NCI-H2081 treated with DMSO at 0.1 percent for 48 hours (cell line): ENCODE measurements around the gene MFAP3L.
"Not testable (repeated sequence)": the region's sequence is repeated elsewhere in the genome, so short reads cannot be mapped to it uniquely, and the experiment has no call there.

Source experiments
- DNase-seq: peaks from one replicate; lab custom pipeline; 2025; lab: John Stamatoyannopoulos, UW

MFAP3L gene

GRCh38 chr4:170026253-170027021 lies at the start of gene MFAP3L:
Gene MFAP3L (minus strand): TSS chr4:170026395. CDS start chr4:170005877, 20,518 bp downstream.
- DNase-seq, result peak; percentile 40

DNA sequence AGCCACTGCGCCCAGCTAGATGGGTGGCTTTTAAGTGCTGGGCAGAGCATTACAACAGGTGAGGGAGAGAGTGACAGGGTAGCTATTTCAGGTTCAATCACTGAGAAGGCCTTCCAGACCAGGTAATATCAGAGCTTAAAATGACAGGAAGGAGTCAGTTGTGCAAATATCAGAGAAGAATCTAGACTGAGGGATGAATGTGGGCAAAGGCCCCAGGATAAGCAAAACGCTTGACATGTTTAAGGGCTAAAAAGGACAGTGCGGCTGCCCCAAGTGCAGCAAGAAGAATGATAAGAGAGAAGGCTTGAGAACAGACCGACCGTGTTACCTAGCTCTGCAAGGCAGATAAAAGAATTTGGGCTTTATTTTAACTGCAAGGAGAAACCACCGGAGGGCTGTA lies 45.0 kb upstream of the MFAP3L start:
- DNase-seq, result no peak

DNA sequence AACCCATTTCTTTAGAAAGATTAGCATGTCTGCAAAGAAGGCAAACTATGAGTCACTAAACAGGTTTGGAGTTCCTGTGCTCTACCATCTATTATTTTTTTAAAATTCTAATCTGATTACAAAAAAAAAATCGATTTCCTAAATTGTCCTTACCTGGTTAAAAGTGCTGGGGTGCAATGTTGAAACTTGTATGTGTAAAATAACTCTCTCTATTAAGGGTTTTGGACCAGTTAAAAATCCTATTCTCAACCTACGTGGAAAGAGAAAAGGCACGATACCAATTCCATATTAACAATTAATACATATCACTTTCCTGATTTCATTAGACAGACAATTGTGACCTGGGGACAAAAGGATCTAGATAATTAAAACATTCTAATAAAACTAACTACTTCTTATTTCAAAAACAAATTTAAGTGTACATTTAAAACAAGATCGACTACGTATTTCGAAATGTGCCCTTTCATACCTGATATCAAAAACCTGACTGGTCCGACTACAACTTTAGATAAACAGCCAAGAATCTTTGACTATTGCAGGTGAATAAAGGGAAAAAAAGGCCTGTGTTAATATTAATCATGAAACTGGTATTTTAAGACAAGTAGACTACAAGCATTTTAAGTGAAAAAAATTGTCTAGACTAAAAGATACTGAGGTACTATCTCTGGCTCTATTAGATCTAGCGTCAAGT lies 42.4 kb upstream of the MFAP3L start:
- no peak for DNase-seq

DNA sequence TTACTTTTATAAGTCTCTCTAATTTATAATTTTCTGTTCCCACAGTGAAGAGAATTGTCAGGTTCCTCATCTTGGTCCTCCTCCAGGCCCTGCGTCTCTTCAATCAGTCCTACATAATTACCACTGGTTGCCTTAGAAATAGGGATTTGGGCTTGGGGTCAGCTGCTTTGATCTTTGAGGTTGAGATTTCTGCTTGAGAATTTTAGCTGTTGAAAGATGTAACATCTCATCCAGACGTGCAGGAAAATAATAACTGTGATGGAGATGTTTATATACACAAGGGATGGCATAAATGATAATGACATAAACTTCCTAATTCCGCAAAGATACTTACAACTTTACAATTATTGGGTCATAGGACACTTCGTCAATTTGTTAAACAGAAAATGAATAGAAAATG lies 33.2 kb upstream of the MFAP3L start:
- no peak for DNase-seq

- no peak for DNase-seq
These were observed 32.6 kb upstream of the MFAP3L start for GRCh38 chr4:170058826-170059225.

DNA sequence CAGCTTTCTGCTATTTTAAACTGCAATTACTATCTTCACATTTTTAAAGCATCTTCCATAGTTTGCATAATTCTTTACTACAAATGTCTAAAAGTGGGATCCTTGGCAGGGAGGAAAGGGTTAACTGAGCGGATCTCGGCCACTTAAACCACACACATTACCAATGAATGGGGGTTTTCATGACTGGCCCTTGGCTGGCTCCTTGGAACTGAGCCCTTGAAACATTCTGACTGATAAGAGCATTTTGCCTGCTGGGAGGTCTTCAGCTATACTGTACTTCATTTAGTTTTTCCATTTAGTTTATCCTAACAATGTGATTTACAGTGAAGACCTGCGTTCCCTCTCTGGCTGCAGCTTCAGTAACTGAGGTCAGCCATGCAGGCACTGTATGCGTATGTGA lies 31.7 kb upstream of the MFAP3L start:
- no peak for DNase-seq

DNA sequence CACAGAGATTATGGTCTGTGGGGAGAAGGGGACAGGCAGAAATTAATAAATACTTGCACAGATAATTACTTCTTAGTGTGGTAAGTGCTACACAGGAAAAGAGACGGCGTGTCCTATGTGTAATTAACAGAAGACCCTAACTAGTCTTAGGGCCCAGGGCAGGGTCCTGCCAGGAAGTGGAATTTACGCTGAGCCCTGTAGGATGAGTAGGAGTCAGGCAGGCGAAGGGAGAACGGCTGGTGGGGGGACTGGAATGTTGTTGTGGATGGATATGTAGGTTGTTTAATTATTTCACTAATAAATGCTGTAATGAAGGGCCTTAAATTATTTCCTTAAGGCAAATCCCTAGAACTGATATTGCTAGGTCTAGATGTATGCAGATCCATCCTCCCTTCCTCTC lies 26.7 kb upstream of the MFAP3L start:
- DNase-seq, result no peak

DNA sequence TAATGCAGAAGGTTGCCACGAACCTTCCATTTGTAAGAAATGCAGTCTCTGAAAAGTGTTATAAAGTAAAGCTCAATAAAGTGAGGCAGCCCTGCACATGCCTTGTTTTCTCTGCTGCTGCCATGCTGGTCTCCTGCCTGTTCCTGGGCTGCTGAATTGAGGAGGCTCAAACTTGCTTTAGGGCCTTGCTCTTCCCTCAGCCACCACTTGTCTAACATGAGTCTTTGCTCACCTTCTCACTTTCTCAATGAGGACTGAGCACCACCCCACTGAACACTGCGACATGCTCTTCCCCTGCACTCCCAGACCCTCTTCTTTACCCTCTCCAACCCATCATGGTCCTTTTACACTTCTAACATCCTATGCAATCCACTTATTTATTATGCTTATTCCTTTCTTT lies 25.2 kb upstream of the MFAP3L start:
- no peak for DNase-seq

DNA sequence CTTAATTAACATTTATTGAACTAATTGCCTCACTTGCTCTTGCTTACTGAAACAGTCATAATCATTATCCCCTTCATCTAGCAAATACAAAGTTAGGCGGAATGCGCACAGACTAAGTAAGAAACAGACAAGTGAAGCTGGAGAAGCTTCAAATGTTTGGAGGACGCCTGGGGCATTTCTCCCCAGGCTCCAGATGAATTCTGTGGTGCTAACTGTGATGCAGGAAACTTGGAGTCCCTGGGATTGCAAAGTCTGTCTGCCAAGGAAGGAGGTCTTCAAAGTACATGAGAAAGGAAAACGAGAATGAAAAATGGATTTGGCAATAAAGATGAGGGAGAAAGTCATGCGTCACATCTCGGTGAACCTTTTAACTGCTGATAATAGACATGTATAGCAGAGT lies 23.6 kb upstream of the MFAP3L start:
- DNase-seq, result no peak

DNA sequence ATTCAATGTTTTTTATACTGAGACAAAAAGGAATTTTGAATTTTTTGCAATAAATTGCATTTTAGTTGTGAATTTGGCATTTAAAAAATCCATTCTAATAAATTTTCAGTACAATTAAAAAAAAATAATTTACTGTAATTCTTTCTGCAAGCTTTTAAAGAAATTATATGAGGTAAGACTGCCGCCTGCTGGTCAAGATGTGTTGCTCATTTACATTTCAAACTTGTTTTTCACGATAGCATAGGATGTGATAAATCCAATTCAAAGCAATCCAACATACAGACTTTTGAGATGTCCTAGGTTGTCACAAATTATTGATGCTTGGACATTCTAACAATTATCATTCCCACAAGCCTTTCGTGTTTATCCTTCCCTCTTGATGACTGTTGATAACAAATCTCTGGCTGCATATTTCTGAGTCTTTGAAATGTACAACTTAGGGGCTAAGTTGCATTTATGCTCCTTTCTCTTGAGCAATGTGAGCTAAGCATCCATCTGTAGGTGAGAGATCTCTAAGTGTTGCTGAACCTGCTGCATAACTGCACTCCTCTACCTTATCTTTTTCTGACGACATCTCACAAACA lies 21.7 kb upstream of the MFAP3L start:
- DNase-seq, result no peak

DNA sequence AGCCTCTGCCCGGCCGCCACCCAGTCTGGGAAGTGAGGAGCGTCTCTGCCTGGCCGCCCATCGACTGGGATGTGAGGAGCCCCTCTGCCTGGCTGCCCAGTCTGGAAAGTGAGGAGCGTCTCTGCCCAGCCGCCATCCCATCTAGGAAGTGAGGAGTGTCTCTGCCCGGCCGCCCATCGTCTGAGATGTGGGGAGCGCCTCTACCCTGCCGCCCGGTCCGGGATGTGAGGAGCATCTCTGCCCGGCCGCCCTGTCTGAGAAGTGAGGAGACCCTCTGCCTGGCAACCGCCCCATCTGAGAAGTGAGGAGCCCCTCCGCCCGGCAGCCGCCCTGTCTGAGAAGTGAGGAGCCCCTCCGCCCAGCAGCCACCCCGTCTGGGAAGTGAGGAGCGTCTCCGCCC lies 20.0 kb upstream of the MFAP3L start:
- DNase-seq, result not testable (repeated sequence)

DNA sequence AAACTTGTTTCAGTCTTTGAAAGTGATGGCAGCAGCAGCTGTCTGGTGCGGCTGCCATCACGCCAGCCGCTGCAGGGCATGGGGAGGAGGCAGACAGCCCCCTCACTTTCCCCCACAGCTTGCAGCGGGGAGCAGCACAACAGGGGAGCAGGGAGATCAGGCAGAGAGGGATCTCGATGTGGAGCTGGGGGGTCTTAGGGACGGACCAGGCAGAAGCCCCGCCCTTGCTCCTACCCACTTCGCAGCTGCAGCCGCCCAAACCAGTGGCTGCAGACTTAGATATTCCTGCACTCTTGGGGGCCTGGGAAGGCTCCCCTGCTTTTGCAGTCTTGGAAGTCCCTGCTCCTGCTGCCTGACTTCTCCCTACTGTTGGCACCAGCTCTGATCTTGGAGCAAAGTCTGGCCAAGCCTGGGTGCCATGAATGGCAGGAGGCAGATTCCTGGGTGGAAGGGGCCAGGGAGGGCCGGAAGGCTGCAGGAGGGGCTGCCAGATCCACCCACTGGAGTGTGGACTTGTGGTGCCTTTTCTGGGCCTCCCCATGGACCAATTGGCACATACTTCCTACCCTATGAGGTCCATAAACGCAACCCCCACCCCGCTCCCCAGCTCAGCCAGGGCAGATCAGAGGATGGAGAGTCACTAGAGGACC lies 14.0 kb upstream of the MFAP3L start:
- DNase-seq, result no peak

DNA sequence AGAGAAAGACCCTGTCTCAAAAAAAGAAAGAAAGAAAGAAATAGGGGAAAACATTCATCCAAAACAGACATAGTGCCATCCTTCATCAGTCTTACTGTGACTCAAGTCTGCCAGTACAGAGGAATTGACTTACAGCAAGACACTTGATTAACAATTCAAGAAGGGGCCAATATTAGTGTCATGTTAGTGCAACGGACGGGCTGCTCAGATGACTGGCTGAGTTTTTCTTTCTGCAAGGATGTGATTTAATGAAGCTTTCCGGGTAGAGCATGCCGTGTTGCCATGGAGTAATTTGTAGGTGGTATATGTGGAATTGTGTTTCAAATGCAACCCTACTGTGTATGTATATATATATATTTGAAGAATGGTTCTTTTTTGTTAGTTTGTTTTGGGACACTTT lies 12.6 kb upstream of the MFAP3L start:
- peak; percentile 9 for DNase-seq

GRCh38 chr4:170038232-170038631 lies 12.0 kb upstream of the MFAP3L start:
- DNase-seq, result no peak

GRCh38 chr4:170037481-170037880 lies 11.3 kb upstream of the MFAP3L start:
- no peak for DNase-seq

- DNase-seq, result no peak
These were observed 9.7 kb upstream of the MFAP3L start for GRCh38 chr4:170035845-170036244.

DNA sequence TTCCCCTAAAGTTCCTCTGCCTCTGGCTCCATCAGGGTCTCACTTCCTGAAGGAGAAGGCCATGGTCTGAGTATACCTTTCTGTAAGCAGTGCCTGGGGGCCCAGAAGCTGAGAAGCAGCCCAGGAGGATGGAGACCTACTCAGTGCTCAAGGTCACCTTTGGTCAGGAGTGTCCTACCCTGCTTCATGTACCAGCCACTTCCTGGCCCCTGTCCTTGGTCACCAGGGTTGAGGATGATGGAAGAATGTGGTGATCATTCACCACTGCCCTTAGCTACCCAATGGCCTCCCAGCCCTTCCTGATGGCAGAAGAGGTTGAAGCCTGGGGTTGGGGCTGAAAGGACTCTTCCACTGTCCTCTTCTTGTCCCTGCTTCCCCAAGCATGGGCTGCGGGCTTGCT lies 9.0 kb upstream of the MFAP3L start:
- no peak for DNase-seq

GRCh38 chr4:170033999-170034398 lies 7.8 kb upstream of the MFAP3L start:
- DNase-seq, result no peak

- DNase-seq, result no peak
These were observed 3.9 kb upstream of the MFAP3L start for GRCh38 chr4:170030121-170030520.

DNA sequence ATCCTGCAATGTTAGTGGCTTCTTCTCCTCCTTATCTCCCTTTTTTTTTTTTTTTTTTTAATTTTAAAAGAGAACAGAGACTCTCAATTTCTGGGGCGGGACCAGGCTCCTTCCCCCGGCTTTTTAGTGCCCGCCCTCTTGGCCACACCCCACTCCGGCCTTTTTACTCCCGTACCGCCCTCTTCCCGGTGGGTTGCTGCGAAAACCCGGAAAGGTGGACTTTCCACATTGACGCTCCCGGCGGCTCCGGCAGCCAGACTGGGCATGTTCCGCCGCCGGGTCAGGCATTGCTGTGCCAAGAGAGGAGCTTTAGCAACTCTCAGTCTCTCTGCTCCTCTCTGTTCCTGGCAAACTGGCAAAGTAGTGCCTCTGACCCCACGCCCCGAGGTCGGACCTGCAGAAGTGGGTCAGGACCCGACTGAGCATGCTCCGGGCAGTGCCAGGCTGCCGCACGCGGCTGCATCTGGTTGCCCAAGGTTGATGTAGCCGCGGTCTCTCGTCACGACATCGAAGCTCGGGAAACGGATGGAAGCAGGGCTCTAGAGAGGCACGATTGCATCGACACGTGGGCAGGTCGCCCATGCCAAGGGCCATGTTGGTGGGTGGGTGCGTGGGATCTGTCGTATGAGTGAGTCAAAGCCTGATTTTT lies 1.1 kb upstream of the MFAP3L start:
- peak; percentile 46 for DNase-seq

DNA sequence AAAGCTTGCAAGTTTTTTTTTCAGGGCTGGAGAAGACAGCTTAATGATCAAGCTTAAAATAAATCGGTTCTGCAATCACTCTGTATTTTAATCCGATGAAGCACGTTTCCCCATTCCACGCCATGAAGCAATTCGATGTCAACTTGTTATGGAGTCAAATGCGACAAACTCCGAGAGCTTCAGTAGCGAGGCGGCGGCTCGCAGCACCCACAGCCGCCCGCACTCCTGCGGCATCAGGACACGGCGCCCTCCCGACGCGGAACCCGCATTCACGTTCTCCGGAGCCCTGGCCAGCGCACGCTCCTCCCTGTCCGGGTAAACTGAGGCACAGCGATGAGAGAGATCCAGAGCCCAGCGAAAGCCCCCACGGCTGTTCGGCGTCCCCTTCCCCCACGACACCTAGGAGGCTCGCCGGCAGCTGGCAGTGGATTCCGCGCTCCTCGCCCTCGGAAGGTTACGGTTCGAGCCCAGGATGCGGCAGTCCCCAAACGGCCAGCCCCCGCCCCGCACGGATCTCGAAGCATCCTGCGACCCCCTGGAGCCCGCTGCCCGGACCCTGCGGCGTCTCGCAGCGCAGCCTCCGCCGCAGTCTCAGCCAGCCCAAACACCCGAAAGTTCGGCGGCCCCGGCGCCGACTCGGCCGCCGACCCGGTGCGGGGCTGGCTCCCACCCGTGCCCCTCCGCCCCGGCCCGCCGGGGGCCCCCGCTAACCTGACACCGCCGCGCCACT lies 507 bp downstream of the MFAP3L start:
- no peak for DNase-seq

GRCh38 chr4:170022211-170022610 lies 4.0 kb downstream of the MFAP3L start:
- no peak for DNase-seq
